H1 (cell line): ENCODE results near the gene SMPX. TPM values are rescaled to one million over a fixed set of nuclear protein-coding genes. Genes with fewer than 3 reads are reported as not detected.
A peak's percentile ranks its signal among the peaks of the same experiment; 100 is the strongest.

Source experiments
- CTCF ChIA-PET: fragments of 300-600 bp; sonication (Branson Sonifier 250); formaldehyde crosslinking; loops from one replicate; lab custom pipeline; 2021; ENCODE audit not compliant: partially characterized antibody; lab: Charles Lee
- POLR2A ChIA-PET: fragments of 300-600 bp; sonication (Branson Sonifier 250); formaldehyde crosslinking; loops from one replicate; lab custom pipeline; 2021; ENCODE audit warnings: inconsistent platforms; ENCODE audit not compliant: partially characterized antibody; lab: Charles Lee
- DNase-seq, 2 experiments: peaks; one replicate each; pipeline versions ENCODE4 v3.0.0 to v3.0.0-alpha.2; 2010 to 2022; ENCODE audit warnings: low spot score in 2 of 2, low read depth in 1 of 2, mixed read lengths in 1 of 2
- FAIRE-seq: peaks from 2 replicates; lab custom pipeline; 2011; peaks lifted over from hg19 to GRCh38; lab: Jason Lieb, UNC
- H2AFZ ChIP-seq: 2 replicates; pipeline ENCODE4 v1.8.1; 2012; ENCODE audit warnings: low read length, inconsistent platforms
- H2AK5ac ChIP-seq: 2 replicates; pipeline ENCODE4 v1.6.1; 2013; ENCODE audit warnings: low read depth, low read length
- H2BK120ac ChIP-seq: replicated peaks from 2 replicates; pipeline ENCODE3; 2013; ENCODE audit warnings: low read depth, low read length, inconsistent platforms
- H2BK12ac ChIP-seq: 2 replicates; pipeline ENCODE4 v1.6.1; 2013; ENCODE audit warnings: low read depth, low read length
- H2BK15ac ChIP-seq: 2 replicates; pipeline ENCODE4 v1.6.1; 2013; ENCODE audit warnings: low read length
- H2BK20ac ChIP-seq: 2 replicates; pipeline ENCODE4 v1.6.1; 2013; ENCODE audit warnings: low read length
- H2BK5ac ChIP-seq: 2 replicates; pipeline ENCODE4 v1.6.1; 2013; ENCODE audit warnings: low read depth, low read length
- H3K14ac ChIP-seq: 2 replicates; pipeline ENCODE4 v1.6.1; 2013; ENCODE audit warnings: inconsistent platforms; ENCODE audit not compliant: insufficient read length
- H3K18ac ChIP-seq: 2 replicates; pipeline ENCODE4 v1.6.1; 2013; ENCODE audit warnings: low read length; ENCODE audit errors: extremely low read depth
- H3K23ac ChIP-seq: 2 replicates; pipeline ENCODE4 v1.6.1; 2013; ENCODE audit warnings: inconsistent platforms; ENCODE audit not compliant: insufficient read length
- H3K23me2 ChIP-seq: 2 replicates; pipeline ENCODE4 v1.6.1; 2013; ENCODE audit warnings: low read depth, low read length
- H3K27ac ChIP-seq: 2 replicates; pipeline ENCODE4 v1.6.1; 2011; ENCODE audit warnings: low read depth, low read length, inconsistent platforms
- H3K27me3 ChIP-seq, 4 experiments: replicated peaks in 1 of 4; 1 replicate in 1 of 4; 2 replicates in 3 of 4; pipeline versions ENCODE4 v1.6.1 to v1.8.1; 2011 to 2013; ENCODE audit warnings: low read length in 3 of 4, mild to moderate bottlenecking in 3 of 4, inconsistent platforms in 2 of 4, mixed read lengths in 2 of 4, moderate library complexity in 1 of 4; ENCODE audit not compliant: control insufficient read depth in 3 of 4, insufficient read depth in 3 of 4; ENCODE audit errors: extremely low read depth in 1 of 4
- H3K36me3 ChIP-seq, 4 experiments: 2 replicates each; pipeline versions ENCODE4 v1.6.1 to v1.8.1; 2011 to 2013; ENCODE audit warnings: mild to moderate bottlenecking in 4 of 4, low read length in 3 of 4, moderate library complexity in 2 of 4, control low read depth in 1 of 4, inconsistent platforms in 1 of 4; ENCODE audit not compliant: insufficient read depth in 4 of 4, control insufficient read depth in 2 of 4
- H3K4ac ChIP-seq: replicated peaks from 2 replicates; pipeline ENCODE3; 2013; ENCODE audit warnings: low read length, low read depth, mixed read lengths, inconsistent platforms; ENCODE audit not compliant: insufficient read length
- H3K4me1 ChIP-seq, 4 experiments: replicated peaks in 1 of 4; 1 replicate in 1 of 4; 2 replicates in 3 of 4; pipeline versions ENCODE4 v1.6.1 to v1.8.1; 2011 to 2013; ENCODE audit warnings: low read length in 3 of 4, inconsistent platforms in 2 of 4, mixed read lengths in 1 of 4; ENCODE audit not compliant: insufficient read depth in 4 of 4, control insufficient read depth in 3 of 4
- H3K4me2 ChIP-seq, 2 experiments: 2 replicates each; pipeline versions ENCODE4 v1.6.1 to v1.8.1; 2011 to 2013; ENCODE audit warnings: low read depth in 2 of 2, low read length in 2 of 2, control low read depth in 1 of 2, inconsistent platforms in 1 of 2, mild to moderate bottlenecking in 1 of 2; ENCODE audit not compliant: insufficient read depth in 1 of 2
- H3K4me3 ChIP-seq, 4 experiments: fragments of 200-600, 300-600 bp in 1 of 4; sonication (generic), shearing (Covaris generic), sonication (Bioruptor Twin) in 1 of 4; 2 replicates each; pipeline versions ENCODE4 v1.5.1 to v1.8.1; 2011 to 2016; ENCODE audit warnings: low read length in 4 of 4, low read depth in 3 of 4, control low read depth in 2 of 4, inconsistent platforms in 2 of 4, mild to moderate bottlenecking in 2 of 4, mixed read lengths in 1 of 4, moderate library complexity in 1 of 4; ENCODE audit not compliant: insufficient read depth in 2 of 4; ENCODE audit errors: extremely low read depth in 1 of 4
- H3K56ac ChIP-seq: replicated peaks from 2 replicates; pipeline ENCODE3; 2013; ENCODE audit warnings: low read depth, mild to moderate bottlenecking, mixed read lengths, low read length, inconsistent platforms; ENCODE audit not compliant: insufficient read length
- H3K79me1 ChIP-seq: 2 replicates; pipeline ENCODE4 v1.6.1; 2013; ENCODE audit warnings: low read depth, low read length, control low read depth
- H3K79me2 ChIP-seq, 2 experiments: 2 replicates each; pipeline versions ENCODE4 v1.6.1 to v1.8.1; 2012 to 2013; ENCODE audit warnings: low read length in 2 of 2, mild to moderate bottlenecking in 2 of 2, inconsistent platforms in 1 of 2; ENCODE audit not compliant: insufficient read depth in 2 of 2, control insufficient read depth in 1 of 2
- H3K9ac ChIP-seq, 4 experiments: replicated peaks in 1 of 4; 1 replicate in 1 of 4; 2 replicates in 3 of 4; pipeline versions ENCODE4 v1.6.1 to v1.8.1; 2011 to 2013; ENCODE audit warnings: low read depth in 3 of 4, low read length in 3 of 4, control low read depth in 2 of 4, mild to moderate bottlenecking in 2 of 4, moderate library complexity in 2 of 4, inconsistent platforms in 1 of 4; ENCODE audit errors: extremely low read depth in 1 of 4
- H3K9me3 ChIP-seq, 2 experiments: 2 replicates each; pipeline versions ENCODE4 v1.6.1 to v1.8.1; 2012 to 2013; ENCODE audit warnings: mild to moderate bottlenecking in 2 of 2, moderate library complexity in 2 of 2, control low read depth in 1 of 2, inconsistent platforms in 1 of 2, low read depth in 1 of 2, low read length in 1 of 2, mixed read lengths in 1 of 2; ENCODE audit not compliant: insufficient read depth in 2 of 2
- H4K20me1 ChIP-seq, 2 experiments: replicated peaks in 1 of 2; 2 replicates each; pipeline versions ENCODE3 to v1.8.1; 2011 to 2013; ENCODE audit warnings: inconsistent platforms in 2 of 2, low read length in 2 of 2, mild to moderate bottlenecking in 1 of 2; ENCODE audit not compliant: insufficient read depth in 2 of 2, control insufficient read depth in 1 of 2
- H4K5ac ChIP-seq: 2 replicates; pipeline ENCODE4 v1.6.1; 2013; ENCODE audit warnings: low read length, low read depth, mixed read lengths, inconsistent platforms; ENCODE audit not compliant: insufficient read length
- H4K8ac ChIP-seq: 2 replicates; pipeline ENCODE4 v1.8.0; 2013; ENCODE audit warnings: mild to moderate bottlenecking, moderate library complexity, low read length, inconsistent platforms; ENCODE audit not compliant: insufficient read depth; ENCODE audit errors: extremely low read depth
- H4K91ac ChIP-seq: replicated peaks from 2 replicates; pipeline ENCODE3; 2013; ENCODE audit warnings: low read length, mixed read lengths, inconsistent platforms; ENCODE audit not compliant: insufficient read length
- RAD21 ChIP-seq, 2 experiments: IDR thresholded peaks in 1 of 2; conservative IDR thresholded peaks in 1 of 2; 2 replicates each; pipeline ENCODE4 v1.6.1; 2011; ENCODE audit warnings: low read depth in 2 of 2, low read length in 2 of 2, improper control_type of control experiment in 1 of 2, inconsistent platforms in 1 of 2, mild to moderate bottlenecking in 1 of 2, moderate library complexity in 1 of 2
- SIX5 ChIP-seq: IDR thresholded peaks from 2 replicates; pipeline ENCODE4 v1.6.1; 2011; ENCODE audit warnings: mild to moderate bottlenecking, low read depth, low read length
- WGBS, 2 experiments: shearing (Covaris generic) in 1 of 2; methylation state at CpG; one replicate each; pipeline versions ENCODE4 v1.1.6 to v1.1.7; 2013 to 2015; ENCODE audit warnings: low lambda C conversion rate in 2 of 2, mixed read lengths in 2 of 2, inconsistent platforms in 1 of 2, low coverage in 1 of 2, missing lambda C conversion rate in 1 of 2; ENCODE audit not compliant: insufficient replicate concordance in 2 of 2, insufficient coverage in 1 of 2, insufficient read length in 1 of 2; ENCODE audit errors: extremely low coverage in 1 of 2, missing lambda C conversion rate in 1 of 2; 5-methylcytosine and 5-hydroxymethylcytosine counted together
- polyA plus RNA-seq, 7 experiments: library from polyadenylated mRNA; depleted of rRNA in 3 of 7; stranded (reverse) in 5 of 7; unstranded in 2 of 7; fragments of >200 nt in 5 of 7; fragments of 200-250 nt in 2 of 7; gene quantifications; 1 replicate in 5 of 7; 2 replicates in 1 of 7; 4 replicates in 1 of 7; pipeline versions ENCODE4 v1.2.1 to v1.2.3, GENCODE V29; 2011 to 2013; ENCODE audit warnings: missing spikeins in 2 of 7, mixed read lengths in 2 of 7
- total RNA-seq: library from RNA; stranded (reverse); fragmentation: NEBNext Ultra II Directional; extraction: Animal tissue kit (Norgen Biotek cat#: 25700); gene quantifications from 2 replicates; pipeline ENCODE4 v1.2.1, GENCODE V29; 2021
- TF ChIP-seq, protein P1 (sequence below), 3 experiments: IDR thresholded peaks; 1 replicate in 2 of 3; 2 replicates in 1 of 3; pipeline versions ENCODE4 v1.5.1 to v1.6.1; 2011; ENCODE audit warnings: low read length in 3 of 3, mild to moderate bottlenecking in 3 of 3, inconsistent platforms in 2 of 3, low read depth in 1 of 3, moderate library complexity in 1 of 3; ENCODE audit not compliant: insufficient read depth in 1 of 3; ENCODE audit errors: control extremely low read depth in 1 of 3

SMPX gene
- total and polyA plus RNA-seq, 2 of the 8 experiments (the other 6 are each of a cell fraction or from before 2014, with no cell fraction given) = not detected

DNA sequence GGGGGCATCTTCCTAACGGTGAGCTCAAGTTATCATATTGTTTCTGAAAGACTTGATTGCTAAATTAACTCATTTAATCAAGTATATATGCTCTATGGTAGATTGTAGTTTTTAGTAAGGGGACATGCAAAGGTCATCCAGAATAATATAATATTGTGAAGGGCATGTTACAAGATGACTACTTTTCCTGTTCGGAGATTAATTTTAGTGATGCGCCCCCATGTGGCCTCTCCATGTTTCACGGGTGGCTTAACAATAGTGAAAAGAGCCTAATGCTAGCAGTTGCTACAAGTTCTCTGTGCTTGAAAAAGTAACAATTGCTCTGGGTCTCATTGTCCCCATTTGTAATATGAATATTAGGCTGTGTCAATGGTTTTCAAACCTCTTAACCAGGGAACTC lies 12.2 kb downstream of the SMPX start:
- Histone ChIP-seq H3K9ac (no peak overlapping the region), H3K18ac (no peak overlapping the region), H4K8ac (no peak overlapping the region), H3K4me1 (peaks cover 0 to 15% (median 0%) of the 10 kb centered on the region in 4 experiments; a peak in 1 of 7 replicates), H3K36me3 (no peaks in the 10 kb centered on the region), H3K56ac (no peak overlapping the region), H3K9me3 (no peaks in the 10 kb centered on the region), H2AK5ac (no peak overlapping the region), H3K4ac (no peak overlapping the region), H3K4me3 (no peak overlapping the region), H2BK20ac (no peak overlapping the region), H3K4me2 (no peak overlapping the region), H2BK120ac (no peak overlapping the region), H4K20me1 (no peaks in the 10 kb centered on the region), H4K91ac (no peak overlapping the region), H4K5ac (no peak overlapping the region), H3K79me2 (no peaks in the 10 kb centered on the region), H2BK15ac (no peak overlapping the region), H2BK12ac (no peak overlapping the region), H3K27me3 (no peaks in the 10 kb centered on the region), H2AFZ (no peak overlapping the region), H2BK5ac (no peak overlapping the region), H3K27ac (no peak overlapping the region), H3K14ac (no peak overlapping the region), H3K23me2 (no peaks in the 10 kb centered on the region), H3K79me1 (no peaks in the 10 kb centered on the region), H3K23ac (no peak overlapping the region)
- no peak for DNase-seq
- 40% methylated on average over 4 of the region's 4 CpGs; no CpG with 5 or more reads in 1 of the 2 experiments for WGBS, 2 experiments
- TF ChIP-seq, protein P1, sequence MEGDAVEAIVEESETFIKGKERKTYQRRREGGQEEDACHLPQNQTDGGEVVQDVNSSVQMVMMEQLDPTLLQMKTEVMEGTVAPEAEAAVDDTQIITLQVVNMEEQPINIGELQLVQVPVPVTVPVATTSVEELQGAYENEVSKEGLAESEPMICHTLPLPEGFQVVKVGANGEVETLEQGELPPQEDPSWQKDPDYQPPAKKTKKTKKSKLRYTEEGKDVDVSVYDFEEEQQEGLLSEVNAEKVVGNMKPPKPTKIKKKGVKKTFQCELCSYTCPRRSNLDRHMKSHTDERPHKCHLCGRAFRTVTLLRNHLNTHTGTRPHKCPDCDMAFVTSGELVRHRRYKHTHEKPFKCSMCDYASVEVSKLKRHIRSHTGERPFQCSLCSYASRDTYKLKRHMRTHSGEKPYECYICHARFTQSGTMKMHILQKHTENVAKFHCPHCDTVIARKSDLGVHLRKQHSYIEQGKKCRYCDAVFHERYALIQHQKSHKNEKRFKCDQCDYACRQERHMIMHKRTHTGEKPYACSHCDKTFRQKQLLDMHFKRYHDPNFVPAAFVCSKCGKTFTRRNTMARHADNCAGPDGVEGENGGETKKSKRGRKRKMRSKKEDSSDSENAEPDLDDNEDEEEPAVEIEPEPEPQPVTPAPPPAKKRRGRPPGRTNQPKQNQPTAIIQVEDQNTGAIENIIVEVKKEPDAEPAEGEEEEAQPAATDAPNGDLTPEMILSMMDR (IDR thresholded peaks at IDR 0.05; ENCODE audit: control extremely low read depth in 1 of 3, insufficient read depth in 1 of 3, low read depth in 1 of 3, low read length in 3 of 3) = peak in 2 of 3 experiments; percentile 29 to 52; a peak in 2 of 4 replicates
- TF ChIP-seq RAD21 (IDR thresholded peaks at IDR 0.05 in 1 of 2, conservative IDR thresholded peaks at IDR 0.05 in 1 of 2; ENCODE audit: low read depth in 2 of 2, low read length in 2 of 2) (peak; percentile 28 to 37; a peak in 2 of 4 replicates), SIX5 (no peak)
- CTCF ChIA-PET = interaction anchor here (0.7 to 1.7 kb wide), 10 partner anchors 12 to 176 kb away, joined by 3 to 11 read pairs (median 4); partner anchors contain the start of gene SMPX
- POLR2A ChIA-PET = interaction anchor here (0.6 kb wide), 1 partner anchor 94 kb away, joined by 3 read pairs; no protein-coding TSS in a partner anchor
- peak; percentile 94 for FAIRE-seq
